ENCODE measurements around the gene TMEM170A. TPM values are rescaled to one million over a fixed set of nuclear protein-coding genes. Genes with fewer than 3 reads are reported as not detected.

TMEM170A gene
- total RNA-seq, 3 donors from 2014 or later: 45.3 to 49.1 (median 45.9) TPM

DNA sequence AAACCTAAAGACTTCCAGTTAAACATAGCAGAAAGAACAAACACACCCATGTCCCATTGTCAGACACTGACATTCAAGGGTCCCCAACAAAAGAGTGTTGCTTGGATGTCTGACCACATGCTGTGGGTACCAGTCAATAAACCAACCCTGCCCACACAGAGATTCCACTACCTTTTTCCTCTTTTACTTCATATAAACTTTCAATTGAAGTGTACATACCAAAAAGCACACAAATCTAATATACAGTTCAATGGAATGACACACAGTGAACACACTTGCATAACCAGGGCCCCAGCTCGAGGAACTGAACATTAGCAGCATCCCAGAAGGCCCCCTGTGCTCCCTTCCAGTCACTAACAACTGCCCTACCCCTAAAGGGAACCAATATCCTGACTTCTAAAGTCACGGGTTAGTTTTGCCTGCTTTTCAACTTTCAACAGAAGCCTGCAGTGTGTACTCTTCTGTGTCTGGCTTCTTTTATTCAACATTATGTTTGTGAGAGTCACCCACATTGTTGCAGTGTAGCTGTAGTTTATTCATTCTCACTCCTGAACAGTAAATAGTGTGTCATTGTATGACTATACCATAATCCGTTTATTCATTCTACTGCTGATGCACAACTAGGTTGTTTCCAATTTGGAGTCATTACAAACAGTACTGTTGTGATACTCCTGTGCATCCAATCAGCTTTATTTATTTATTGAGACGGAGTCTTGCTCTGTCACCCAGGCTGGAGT, 49.2 kb downstream of the TMEM170A start:
- peak; percentile 43 to 67 for ATAC-seq
- H3K4me1 Mint-ChIP-seq (ENCODE audit: low read depth): peaks cover 27% of the 10 kb centered on the region
- H3K4me3 Mint-ChIP-seq: no peak overlapping the region
- DNase-seq: no peak
- H3K27me3 Mint-ChIP-seq (ENCODE audit: low read depth): no peaks in the 10 kb centered on the region
- no peaks in the 10 kb centered on the region for H3K9me3 Mint-ChIP-seq
- H3K36me3 Mint-ChIP-seq (ENCODE audit: insufficient read depth): peaks cover 11% of the 10 kb centered on the region

- Mint-ChIP-seq H3K4me1 (ENCODE audit: low read depth) (peaks cover 23% of the 10 kb centered on the region), H3K36me3 (ENCODE audit: insufficient read depth) (peaks cover 14% of the 10 kb centered on the region), H3K9me3 (no peaks in the 10 kb centered on the region), H3K4me3 (no peak overlapping the region), H3K27me3 (ENCODE audit: low read depth) (no peaks in the 10 kb centered on the region)
- ATAC-seq (no peak), DNase-seq (no peak)
Observed at GRCh38 chr16:75413951-75414350, 50.5 kb downstream of the TMEM170A start.

DNA sequence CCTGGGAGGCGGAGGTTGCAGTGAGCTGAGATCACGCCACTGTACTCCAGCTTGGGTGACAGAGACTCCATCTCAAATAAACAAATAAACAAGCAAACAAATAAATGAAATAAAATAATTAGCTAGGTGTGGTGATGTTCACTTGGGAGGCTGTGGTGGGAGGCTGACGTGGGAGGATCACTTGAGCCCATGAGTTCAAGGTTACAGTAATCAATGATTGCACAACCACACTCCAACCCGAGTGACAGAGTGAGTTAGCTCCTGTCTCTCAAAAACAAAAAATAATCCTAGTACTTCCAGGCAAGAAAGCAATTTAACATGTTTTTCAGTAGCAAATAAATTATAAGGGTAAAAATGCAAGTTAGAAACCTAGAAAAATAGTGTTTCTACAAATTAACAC, 57.5 kb downstream of the TMEM170A start:
- no peak overlapping the region for H3K4me3 Mint-ChIP-seq
- DNase-seq: no peak
- H3K9me3 Mint-ChIP-seq: no peaks in the 10 kb centered on the region
- H3K4me1 Mint-ChIP-seq (ENCODE audit: low read depth): peaks cover 8% of the 10 kb centered on the region
- no peak for ATAC-seq
- H3K36me3 Mint-ChIP-seq (ENCODE audit: insufficient read depth): peaks cover 11% of the 10 kb centered on the region
- no peaks in the 10 kb centered on the region for H3K27me3 Mint-ChIP-seq (ENCODE audit: low read depth)

GRCh38 chr16:75402821-75403475, 61.5 kb downstream of the TMEM170A start:
- peaks cover 16% of the 10 kb centered on the region for H3K4me1 Mint-ChIP-seq (ENCODE audit: low read depth)
- no peaks in the 10 kb centered on the region for H3K9me3 Mint-ChIP-seq
- H3K27me3 Mint-ChIP-seq (ENCODE audit: low read depth): no peaks in the 10 kb centered on the region
- no peak for DNase-seq
- peaks cover 13% of the 10 kb centered on the region for H3K36me3 Mint-ChIP-seq (ENCODE audit: insufficient read depth)
- H3K4me3 Mint-ChIP-seq: no peak overlapping the region
- ATAC-seq: peak; percentile 56 to 66

DNA sequence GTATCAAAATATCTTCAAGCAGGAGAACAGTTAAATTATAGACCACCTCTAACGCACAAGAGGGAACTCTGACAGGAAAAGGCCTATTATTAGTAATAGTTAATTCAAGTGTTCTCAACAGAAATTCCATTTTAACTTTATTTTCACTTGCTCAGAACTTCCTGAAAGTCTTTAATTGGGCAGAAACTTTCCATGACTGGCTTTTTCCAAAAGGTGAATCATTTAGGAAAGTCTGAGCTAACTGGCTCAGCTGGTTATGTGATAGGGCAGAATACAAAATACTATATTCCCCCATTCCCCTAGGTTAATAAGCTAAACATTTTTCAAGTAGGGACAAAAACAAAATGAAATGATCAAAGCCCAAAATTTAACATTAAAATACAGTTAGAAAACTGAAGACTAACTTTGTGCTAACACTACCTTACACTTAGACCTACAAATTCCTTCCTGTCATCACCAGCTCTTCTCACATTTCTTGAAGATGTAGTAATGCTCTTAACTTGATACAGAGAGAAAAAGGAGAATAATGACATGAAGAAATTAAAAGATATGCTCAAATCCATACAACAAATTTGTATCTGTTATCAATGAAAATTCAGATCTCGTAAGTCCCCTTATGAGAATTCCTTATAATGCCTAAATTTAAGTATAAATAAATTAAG, 62.2 kb downstream of the TMEM170A start:
- Mint-ChIP-seq H3K9me3 (no peaks in the 10 kb centered on the region), H3K4me1 (ENCODE audit: low read depth) (peaks cover 16% of the 10 kb centered on the region), H3K4me3 (no peak overlapping the region), H3K27me3 (ENCODE audit: low read depth) (no peaks in the 10 kb centered on the region), H3K36me3 (ENCODE audit: insufficient read depth) (peaks cover 12% of the 10 kb centered on the region)
- ATAC-seq: no peak
- no peak for DNase-seq

- Mint-ChIP-seq H3K27me3 (ENCODE audit: low read depth) (no peaks in the 10 kb centered on the region), H3K9me3 (no peaks in the 10 kb centered on the region), H3K4me1 (ENCODE audit: low read depth) (peaks cover 16% of the 10 kb centered on the region), H3K36me3 (ENCODE audit: insufficient read depth) (peaks cover 12% of the 10 kb centered on the region), H3K4me3 (no peak overlapping the region)
- DNase-seq (no peak), ATAC-seq (no peak)
Observed at GRCh38 chr16:75401691-75402090, 62.8 kb downstream of the TMEM170A start.

- no peak for ATAC-seq
- Mint-ChIP-seq H3K27me3 (ENCODE audit: low read depth) (no peaks in the 10 kb centered on the region), H3K4me3 (no peak overlapping the region), H3K4me1 (ENCODE audit: low read depth) (peaks cover 16% of the 10 kb centered on the region), H3K36me3 (ENCODE audit: insufficient read depth) (peaks cover 21% of the 10 kb centered on the region), H3K9me3 (no peaks in the 10 kb centered on the region)
- no peak for DNase-seq
Observed at GRCh38 chr16:75398333-75398732, 66.2 kb downstream of the TMEM170A start.

DNA sequence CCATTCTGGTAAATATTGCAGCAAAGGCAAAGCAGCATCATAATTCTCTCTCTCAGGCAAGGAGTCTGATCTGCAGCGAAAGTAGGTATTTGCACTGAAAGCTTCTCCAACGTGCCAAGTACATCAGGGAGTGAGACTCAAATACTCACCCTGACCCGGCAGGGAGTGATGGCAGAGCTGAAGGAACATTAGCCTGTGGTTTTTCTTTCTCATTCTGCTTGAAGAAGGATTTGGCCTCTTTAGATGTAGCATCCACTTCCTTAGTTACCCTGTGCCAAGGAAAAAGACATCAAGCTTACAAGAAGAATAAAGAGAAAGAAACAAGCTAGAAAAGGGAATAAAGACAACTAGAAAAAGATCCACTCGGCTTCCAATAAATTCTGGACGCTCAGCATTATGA, 69.5 kb downstream of the TMEM170A start:
- DNase-seq: no peak
- ATAC-seq: no peak
- H3K36me3 Mint-ChIP-seq (ENCODE audit: insufficient read depth): peaks cover 32% of the 10 kb centered on the region
- no peaks in the 10 kb centered on the region for H3K4me1 Mint-ChIP-seq (ENCODE audit: low read depth)
- no peaks in the 10 kb centered on the region for H3K9me3 Mint-ChIP-seq
- H3K27me3 Mint-ChIP-seq (ENCODE audit: low read depth): no peaks in the 10 kb centered on the region
- H3K4me3 Mint-ChIP-seq: no peak overlapping the region

Other genes with a start within 250 kb of the TMEM170A start
- gene CTRB1, start 245.7 kb downstream of the TMEM170A start, total RNA-seq: 1 to 10 TPM; 2.2 to 5.5 (median 3.4) TPM
- 1 to 10 TPM; 1.5 to 4.3 (median 2.9) TPM for gene BCAR1, start 213.1 kb downstream of the TMEM170A start, total RNA-seq
- gene CFDP1, start 31.2 kb downstream of the TMEM170A start, total RNA-seq: 10 to 100 TPM; 28.3 to 33.2 (median 28.6) TPM
- gene CHST6, start 30.8 kb upstream of the TMEM170A start, total RNA-seq: not detected
- gene CHST5, start 71.4 kb upstream of the TMEM170A start, total RNA-seq: under 1 TPM; 0.10 to 0.71 (median 0.16) TPM
- gene TMEM231, start 91.6 kb upstream of the TMEM170A start, total RNA-seq: 1 to 10 TPM; 3.9 to 6.1 (median 4.1) TPM
- 10 to 100 TPM; 51.2 to 56.0 (median 53.7) TPM for gene GABARAPL2, start 101.7 kb upstream of the TMEM170A start, total RNA-seq
- gene ADAT1, start 158.6 kb upstream of the TMEM170A start, total RNA-seq: 10 to 100 TPM; 39.1 to 47.1 (median 40.1) TPM
- 100 to 1,000 TPM; 345 to 390 (median 357) TPM for gene KARS1, start 183.0 kb upstream of the TMEM170A start, total RNA-seq
- gene TERF2IP, start 183.1 kb upstream of the TMEM170A start, total RNA-seq: 100 to 1,000 TPM; 120 to 133 (median 128) TPM
- not detected for gene CPHXL2, start 212.3 kb upstream of the TMEM170A start, total RNA-seq
- gene DUXB, start 236.8 kb upstream of the TMEM170A start, total RNA-seq: not detected